GM23248 (cell line): Measurements from ENCODE around the gene TEPSIN. TPM values are rescaled to one million over a fixed set of nuclear protein-coding genes. Genes with fewer than 3 reads are reported as not detected.
A peak's percentile ranks its signal among the peaks of the same experiment; 100 is the strongest.

Experiments used
- DNase-seq: peaks from one replicate; pipeline ENCODE4 v3.0.0-alpha.2; 2015
- H2AFZ ChIP-seq: fragments of 200-600 bp; sonication (generic); 2 replicates; pipeline ENCODE4 v1.6.1; 2016; ENCODE audit warnings: antibody characterized with exemption
- H3F3A ChIP-seq: fragments of 200-600 bp; sonication (generic); 2 replicates; pipeline ENCODE4 v1.6.1; 2016; ENCODE audit warnings: mild to moderate bottlenecking, antibody characterized with exemption, mixed run types; ENCODE audit not compliant: insufficient read depth
- H3K27ac ChIP-seq: fragments of 200-600 bp; sonication (generic); 2 replicates; pipeline ENCODE4 v1.5.1; 2016; ENCODE audit warnings: mild to moderate bottlenecking
- H3K27me3 ChIP-seq: fragments of 200-600 bp; sonication (generic); replicated peaks from 2 replicates; pipeline ENCODE4 v1.6.1; 2016; ENCODE audit warnings: mild to moderate bottlenecking; ENCODE audit not compliant: insufficient read depth
- H3K36me3 ChIP-seq: fragments of 200-600 bp; sonication (generic); 2 replicates; pipeline ENCODE4 v1.6.1; 2016; ENCODE audit warnings: low read depth, mild to moderate bottlenecking
- H3K4me1 ChIP-seq: fragments of 200-600 bp; sonication (generic); 2 replicates; pipeline ENCODE4 v1.6.1; 2016; ENCODE audit warnings: mild to moderate bottlenecking; ENCODE audit not compliant: insufficient read depth
- H3K4me2 ChIP-seq: fragments of 200-600 bp; sonication (generic); one replicate; pipeline ENCODE4 v1.6.1; 2016; ENCODE audit warnings: mild to moderate bottlenecking; ENCODE audit not compliant: unreplicated experiment
- H3K4me3 ChIP-seq: fragments of 200-600 bp; sonication (generic); 2 replicates; pipeline ENCODE4 v1.5.1; 2016; ENCODE audit warnings: mild to moderate bottlenecking
- H3K79me2 ChIP-seq: fragments of 200-600 bp; sonication (generic); 2 replicates; pipeline ENCODE4 v1.6.1; 2016; ENCODE audit warnings: mild to moderate bottlenecking; ENCODE audit not compliant: insufficient read depth
- H3K9ac ChIP-seq: fragments of 200-600 bp; sonication (generic); 2 replicates; pipeline ENCODE4 v1.6.1; 2016; ENCODE audit warnings: mild to moderate bottlenecking
- H3K9me2 ChIP-seq: fragments of 200-600 bp; sonication (generic); 2 replicates; pipeline ENCODE4 v1.6.1; 2016; ENCODE audit warnings: mixed run types, mild to moderate bottlenecking, moderate library complexity; ENCODE audit not compliant: insufficient read depth
- H3K9me3 ChIP-seq: fragments of 200-600 bp; sonication (generic); one replicate; pipeline ENCODE4 v1.6.1; 2017; ENCODE audit warnings: low read depth
- H4K20me1 ChIP-seq: fragments of 200-600 bp; sonication (generic); 2 replicates; pipeline ENCODE4 v1.6.0; 2016; ENCODE audit not compliant: insufficient read depth
- EZH2 ChIP-seq: fragments of 200-600 bp; sonication (generic); IDR thresholded peaks from 2 replicates; pipeline ENCODE4 v1.6.1; 2018; ENCODE audit warnings: antibody characterized with exemption, mild to moderate bottlenecking; ENCODE audit not compliant: insufficient read depth, poor library complexity, severe bottlenecking
- EZH2phosphoT487 ChIP-seq: fragments of 200-600 bp; sonication (generic); IDR thresholded peaks from 2 replicates; pipeline ENCODE4 v1.6.1; 2018; ENCODE audit warnings: antibody characterized with exemption, moderate library complexity, mild to moderate bottlenecking, low read depth; ENCODE audit not compliant: insufficient read depth
- WGBS, 2 experiments: methylation state at CpG; one replicate each; pipeline ENCODE4 v1.1.6; 2015 to 2017; ENCODE audit warnings: low lambda C conversion rate in 2 of 2, low coverage in 1 of 2; ENCODE audit errors: missing lambda C conversion rate in 2 of 2; 5-methylcytosine and 5-hydroxymethylcytosine counted together
- in situ Hi-C: fragments of 300-500 bp; cut with MboI; formaldehyde crosslinking; loops from 2 replicates; pipeline ENCODE4 v1.15.0; 2020
- polyA plus RNA-seq: library from polyadenylated mRNA; unstranded; fragments of >200 nt; fragmentation: Nextera tagmentation; extraction: Ambion mirVana; gene quantifications from 2 replicates; pipeline ENCODE4 v1.2.1, GENCODE V29; 2016
- total RNA-seq: library from RNA; depleted of rRNA; stranded (reverse); fragments of >200 nt; shearing (Covaris generic); gene quantifications from 2 replicates; pipeline ENCODE4 v1.2.3, GENCODE V29; 2014; rRNA removed

The TEPSIN gene
- total RNA-seq (16.1 and 24.4 TPM in 2 replicates), polyA plus RNA-seq (2.2 and 2.7 TPM in 2 replicates)

- Histone ChIP-seq H3F3A (no peaks in the 10 kb centered on the region), H3K4me3 (peak within 1 kb of the TSS; percentile 91), H3K9me3 (no peaks in the 10 kb centered on the region), H3K36me3 (peaks cover 4% of the 10 kb centered on the region; the same call in 1 of the 2 replicates), H3K27ac (peak within 1 kb of the TSS; percentile 56), H3K9ac (peak within 1 kb of the TSS; percentile 88), H3K27me3 (no peaks in the 10 kb centered on the region), H3K4me2 (peak within 1 kb of the TSS; percentile 94), H4K20me1 (no peaks in the 10 kb centered on the region), H3K79me2 (peaks cover 60% of the 10 kb centered on the region), H2AFZ (peak within 1 kb of the TSS; percentile 56), H3K9me2 (no peaks in the 10 kb centered on the region), H3K4me1 (peaks cover 7% of the 10 kb centered on the region)
- 0 to 1% methylated on average over 56 to 66 of the region's 100 CpGs for WGBS, 2 experiments
- TF ChIP-seq EZH2 = no peak
- no peak for TF ChIP-seq EZH2phosphoT487
- peak; percentile 100 for DNase-seq
- in situ Hi-C loops = no loop called here
Observed at GRCh38 chr17:81238815-81239713, at the start of gene TEPSIN, which contains the start of gene NDUFAF8. Gene TEPSIN (minus strand): TSS chr17:81239055. CDS start chr17:81239033, 22 bp downstream. Gene NDUFAF8 (plus strand): TSS chr17:81239318. CDS start chr17:81239364, 46 bp downstream.

GRCh38 chr17:81287741-81288430 is 49.0 kb upstream of the TEPSIN start:
- H3K9me3 ChIP-seq = no peaks in the 10 kb centered on the region
- no peak for TF ChIP-seq EZH2phosphoT487
- no peak for TF ChIP-seq EZH2
- H3K27me3 ChIP-seq = no peaks in the 10 kb centered on the region
- H3K4me3 ChIP-seq = no peak overlapping the region
- DNase-seq = no peak
- no peaks in the 10 kb centered on the region for H3K9me2 ChIP-seq
- in situ Hi-C loops = no loop called here
- no peaks in the 10 kb centered on the region for H3K36me3 ChIP-seq
- no peaks in the 10 kb centered on the region for H3F3A ChIP-seq
- H3K79me2 ChIP-seq = peaks cover 78% of the 10 kb centered on the region
- no peaks in the 10 kb centered on the region; the same call in 1 of the 2 replicates for H4K20me1 ChIP-seq
- WGBS, 2 experiments = 93 to 96% methylated on average over 16 of the region's 16 CpGs
- no peak overlapping the region for H2AFZ ChIP-seq
- no peaks in the 10 kb centered on the region for H3K4me1 ChIP-seq
- no peak overlapping the region for H3K27ac ChIP-seq
- H3K4me2 ChIP-seq = no peak overlapping the region
- no peak overlapping the region for H3K9ac ChIP-seq

GRCh38 chr17:81287152-81287551 is 48.3 kb upstream of the TEPSIN start:
- Histone ChIP-seq H3K36me3 (no peaks in the 10 kb centered on the region), H3K27me3 (no peaks in the 10 kb centered on the region), H3K4me3 (no peak overlapping the region), H2AFZ (no peak overlapping the region), H3K79me2 (peaks cover 71% of the 10 kb centered on the region), H3K9me2 (no peaks in the 10 kb centered on the region), H3K27ac (no peak overlapping the region), H3K9me3 (no peaks in the 10 kb centered on the region), H3K4me2 (no peak overlapping the region), H3K9ac (no peak overlapping the region), H3K4me1 (no peaks in the 10 kb centered on the region), H3F3A (no peaks in the 10 kb centered on the region), H4K20me1 (no peaks in the 10 kb centered on the region; the same call in 1 of the 2 replicates)
- TF ChIP-seq EZH2phosphoT487 (no peak), EZH2 (no peak)
- in situ Hi-C loops = no loop called here
- DNase-seq = no peak
- 93% methylated on average over 20 to 21 of the region's 21 CpGs for WGBS, 2 experiments

GRCh38 chr17:81286491-81287145 is 47.8 kb upstream of the TEPSIN start:
- in situ Hi-C loops = no loop called here
- Histone ChIP-seq H3K36me3 (no peaks in the 10 kb centered on the region), H3K9me2 (no peaks in the 10 kb centered on the region), H3F3A (no peaks in the 10 kb centered on the region), H3K9ac (no peak overlapping the region), H3K9me3 (no peaks in the 10 kb centered on the region), H2AFZ (no peak overlapping the region), H3K27me3 (no peaks in the 10 kb centered on the region), H3K27ac (no peak overlapping the region), H3K79me2 (peaks cover 65% of the 10 kb centered on the region), H3K4me2 (no peak overlapping the region), H4K20me1 (no peaks in the 10 kb centered on the region; the same call in 1 of the 2 replicates), H3K4me1 (no peaks in the 10 kb centered on the region), H3K4me3 (no peak overlapping the region)
- TF ChIP-seq EZH2 = no peak
- no peak for TF ChIP-seq EZH2phosphoT487
- 93 to 94% methylated on average over 23 of the region's 23 CpGs for WGBS, 2 experiments
- no peak for DNase-seq
